Erythroblast (primary cell): Measurements from ENCODE around the gene CLNK.
"Not testable (repeated sequence)": the region's sequence is repeated elsewhere in the genome, so short reads cannot be mapped to it uniquely, and the experiment has no call there.

Source experiments
- DNase-seq, 2 experiments: peaks; one replicate each; lab custom pipeline; 2025; lab: John Stamatoyannopoulos, UW
- GATA1 ChIP-seq: IDR thresholded peaks from 2 replicates; pipeline ENCODE4 v1.6.1; 2011; ENCODE audit warnings: low read depth, mild to moderate bottlenecking, control low read depth, low read length, moderate library complexity
- POLR2A ChIP-seq: IDR thresholded peaks from 2 replicates; pipeline ENCODE4 v1.6.1; 2011; ENCODE audit warnings: mild to moderate bottlenecking, low read length

Gene CLNK

GRCh38 chr4:10625131-10625530 is 59.4 kb downstream of the CLNK start:
- TF ChIP-seq GATA1, result no peak
- TF ChIP-seq POLR2A, result no peak
- no peak for DNase-seq

- no peak for DNase-seq
- no peak for TF ChIP-seq GATA1
- TF ChIP-seq POLR2A, result no peak
Observed at GRCh38 chr4:10623862-10624261, 60.7 kb downstream of the CLNK start.

GRCh38 chr4:10623241-10623640 is 61.3 kb downstream of the CLNK start:
- no peak for TF ChIP-seq GATA1
- no peak for TF ChIP-seq POLR2A
- DNase-seq, result no peak

- TF ChIP-seq GATA1 (no peak), POLR2A (no peak)
- DNase-seq, result peak; percentile 3
Observed at GRCh38 chr4:10622728-10623127, 61.8 kb downstream of the CLNK start.

- no peak for TF ChIP-seq GATA1
- TF ChIP-seq POLR2A, result no peak
- no peak for DNase-seq
Observed at GRCh38 chr4:10620935-10621488, 63.6 kb downstream of the CLNK start.

- no peak for DNase-seq
- TF ChIP-seq POLR2A, result no peak
- TF ChIP-seq GATA1, result no peak
Observed at GRCh38 chr4:10619855-10620254, 64.7 kb downstream of the CLNK start.

GRCh38 chr4:10619220-10619619 is 65.3 kb downstream of the CLNK start:
- no peak for DNase-seq
- TF ChIP-seq POLR2A (no peak), GATA1 (no peak)

- DNase-seq, result not testable (repeated sequence)
Observed at GRCh38 chr4:10614926-10615325, 69.6 kb downstream of the CLNK start.

- TF ChIP-seq POLR2A (no peak), GATA1 (no peak)
Observed at GRCh38 chr4:10613926-10614478, 70.6 kb downstream of the CLNK start.

GRCh38 chr4:10612476-10612875 is 72.1 kb downstream of the CLNK start:
- no peak for DNase-seq
- TF ChIP-seq GATA1 (no peak), POLR2A (no peak)

More at GRCh38 chr4:10613926-10614478, 70.6 kb downstream of the CLNK start:
- DNase-seq, result no peak

- TF ChIP-seq GATA1 (no peak), POLR2A (no peak)
- no peak for DNase-seq
Observed at GRCh38 chr4:10611673-10612072, 72.9 kb downstream of the CLNK start.

GRCh38 chr4:10608501-10609219 is 75.9 kb downstream of the CLNK start:
- no peak for DNase-seq
- TF ChIP-seq GATA1 (no peak), POLR2A (no peak)

- TF ChIP-seq POLR2A (no peak), GATA1 (no peak)
- no peak for DNase-seq
Observed at GRCh38 chr4:10607206-10607605, 77.4 kb downstream of the CLNK start.

GRCh38 chr4:10606483-10607155 is 77.9 kb downstream of the CLNK start:
- DNase-seq, result no peak
- no peak for TF ChIP-seq GATA1
- TF ChIP-seq POLR2A, result no peak
